HT1080 (cell line): ENCODE measurements around the gene ARID1B. TPM values are rescaled to one million over a fixed set of nuclear protein-coding genes. Genes with fewer than 3 reads are reported as not detected.
"Not testable (repeated sequence)": the region's sequence is repeated elsewhere in the genome, so short reads cannot be mapped to it uniquely, and the experiment has no call there.

ENCODE experiments used
- DNase-seq: peaks from one replicate; pipeline ENCODE4 v3.0.0-alpha.2; 2015; ENCODE audit warnings: low read depth
- total RNA-seq: library from RNA; depleted of rRNA; stranded (reverse); fragments of >200 nt; shearing (Covaris generic); gene quantifications from 2 replicates; pipeline ENCODE4 v1.2.3, GENCODE V29; 2014

Gene ARID1B
- total RNA-seq, 1 experiment from 2014 or later: 11.2 TPM

DNA sequence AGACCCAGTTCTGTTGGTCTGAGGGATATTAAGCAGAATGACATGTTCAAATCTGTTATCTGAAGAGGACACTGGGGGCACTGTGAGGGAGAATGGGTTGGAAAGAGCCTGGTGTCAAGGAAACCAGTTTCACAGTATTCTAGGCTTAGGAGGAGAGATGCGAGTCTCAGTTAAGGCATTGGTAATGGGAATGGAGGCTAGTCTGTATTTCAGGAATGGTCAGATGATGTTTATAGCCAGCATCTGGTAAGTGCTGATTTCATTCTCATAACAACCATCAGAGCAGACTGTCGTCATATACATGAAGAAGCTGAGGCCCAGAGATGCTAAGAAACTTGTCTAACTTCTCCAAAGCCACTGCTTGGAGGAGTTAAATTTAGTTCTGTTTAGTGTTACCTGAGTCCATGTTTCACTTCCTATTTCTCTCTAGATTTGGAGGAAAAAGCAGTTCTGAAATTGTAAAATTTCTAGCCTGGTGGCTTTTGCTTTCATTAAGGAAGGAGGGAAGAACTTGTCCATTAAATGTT, 242.0 kb downstream of the ARID1B start:
- peak; percentile 20 for DNase-seq

DNA sequence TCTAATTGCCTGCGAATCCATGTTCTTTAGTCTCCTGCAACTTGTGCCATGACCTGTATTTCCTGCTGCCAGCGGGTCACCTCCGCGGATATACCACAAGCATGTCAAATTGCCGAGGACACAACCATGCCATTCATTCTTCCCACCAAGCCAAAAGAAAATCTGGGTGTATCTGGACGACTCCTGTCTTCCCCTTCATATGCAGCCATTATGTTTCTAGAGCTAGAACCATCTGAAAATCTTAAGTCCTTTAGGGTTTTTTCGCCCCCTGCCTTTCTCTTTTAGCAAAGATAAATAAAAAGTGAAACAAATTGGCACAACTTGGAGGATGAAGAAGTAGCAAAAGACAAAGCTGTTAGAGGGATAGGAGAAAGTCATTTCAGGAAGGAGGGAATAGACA, 242.6 kb downstream of the ARID1B start:
- DNase-seq: peak; percentile 37

- DNase-seq: peak; percentile 28
Observed at GRCh38 chr6:157020398-157020797, 243.2 kb downstream of the ARID1B start.

DNA sequence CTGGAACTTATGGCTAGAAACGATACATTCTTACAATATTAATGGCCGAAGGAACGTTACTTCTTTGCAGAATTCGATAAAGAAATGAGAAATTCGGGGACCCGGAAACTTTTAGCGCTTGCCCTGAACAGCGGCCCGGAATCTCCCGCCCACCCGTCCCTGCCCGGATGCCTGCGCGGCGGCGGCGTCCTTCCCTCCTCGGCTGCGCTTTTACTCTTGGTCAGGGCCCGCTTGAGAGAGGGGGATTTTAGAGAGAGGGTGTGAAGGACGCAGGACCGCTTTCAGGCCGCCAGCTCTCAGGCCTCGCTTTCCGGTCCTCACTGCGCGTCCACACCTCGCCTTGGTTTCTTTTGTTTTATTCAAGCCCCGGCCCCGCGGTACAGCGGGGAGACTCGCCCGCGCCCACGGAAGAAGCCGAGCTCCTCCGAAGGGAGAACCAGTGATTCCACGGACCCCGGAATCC, 243.7 kb downstream of the ARID1B start:
- DNase-seq: peak; percentile 61

GRCh38 chr6:157021344-157021992, 244.3 kb downstream of the ARID1B start:
- peak; percentile 88 for DNase-seq

GRCh38 chr6:157021993-157022740, 245.0 kb downstream of the ARID1B start:
- peak; percentile 67 for DNase-seq

DNA sequence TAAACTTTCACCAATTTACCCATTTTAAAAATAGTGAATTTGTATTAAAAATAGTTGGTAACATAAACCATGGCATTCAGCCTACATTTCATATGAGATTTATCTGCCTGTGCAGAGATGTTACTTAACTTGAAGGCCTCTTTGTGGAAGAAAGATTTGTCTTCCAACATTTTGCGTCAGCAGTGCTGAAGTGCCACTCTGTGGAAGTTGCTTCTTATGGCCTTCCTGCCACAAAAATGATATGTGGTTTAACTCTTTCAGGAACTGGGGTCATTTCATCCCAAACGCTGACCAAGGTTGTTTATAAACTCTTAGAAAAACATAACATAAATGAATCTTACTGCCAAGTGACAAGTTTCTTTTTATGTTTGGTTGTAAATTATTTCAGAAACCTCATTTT, 246.8 kb downstream of the ARID1B start:
- DNase-seq: no peak

DNA sequence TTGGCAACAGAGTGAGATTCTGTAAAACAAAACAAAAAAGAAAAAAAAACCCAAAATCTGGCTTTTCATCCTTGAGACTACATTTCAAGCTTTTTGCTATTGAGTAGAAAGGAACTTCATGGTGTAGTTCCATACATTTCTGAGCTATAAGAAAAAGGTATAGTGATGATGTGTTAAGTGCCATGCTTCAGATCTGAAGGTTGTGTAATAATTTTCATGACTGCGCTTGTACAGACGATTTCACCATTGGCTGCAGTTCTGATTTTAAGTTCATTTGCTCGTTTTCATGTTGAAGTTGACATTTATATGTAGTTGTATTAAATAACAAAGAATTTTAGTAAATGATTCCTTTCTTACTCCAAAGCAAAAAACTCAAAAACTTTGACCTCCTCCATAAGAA, 247.6 kb downstream of the ARID1B start:
- no peak for DNase-seq

DNA sequence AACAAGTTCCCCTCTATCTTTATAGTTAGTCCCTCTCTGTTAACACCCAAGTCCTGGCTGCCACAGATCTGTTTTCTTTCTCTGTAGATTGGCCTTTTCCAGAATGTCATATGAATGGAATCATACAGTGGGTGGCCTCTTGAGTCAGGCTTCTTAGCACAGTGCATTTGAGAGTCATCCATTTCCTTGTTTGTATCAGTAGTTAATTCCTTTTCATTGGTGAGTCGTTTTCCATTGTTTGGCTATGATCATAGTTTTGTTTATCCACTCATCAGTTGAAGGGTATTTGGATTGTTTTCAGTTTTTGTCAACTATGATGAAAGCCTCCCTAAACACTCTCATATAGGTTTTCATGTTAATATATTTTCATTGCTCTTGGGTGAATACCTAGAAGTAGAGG, 248.3 kb downstream of the ARID1B start:
- peak; percentile 23 for DNase-seq

- no peak for DNase-seq
Observed at GRCh38 chr6:157029980-157030690, 253.0 kb downstream of the ARID1B start.

GRCh38 chr6:157030755-157031154, 253.6 kb downstream of the ARID1B start:
- DNase-seq: no peak

DNA sequence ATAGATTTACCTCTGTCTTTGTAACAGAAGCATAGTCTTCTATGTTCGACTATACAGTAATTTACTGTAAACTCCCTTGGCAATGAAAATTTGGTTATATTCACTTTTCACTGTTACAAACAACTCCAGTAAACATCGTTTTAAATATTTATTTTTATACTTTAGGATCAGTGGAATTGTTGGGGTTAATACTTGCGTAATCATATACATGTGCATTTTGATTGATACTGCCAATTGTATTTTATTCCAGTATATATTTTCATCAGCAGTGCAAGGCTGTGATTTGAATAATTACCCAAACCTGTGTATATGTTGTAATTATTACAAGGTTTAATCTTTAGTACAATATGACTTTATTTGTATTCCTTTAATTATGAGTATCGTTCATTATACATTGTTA, 255.7 kb downstream of the ARID1B start:
- DNase-seq: no peak

- DNase-seq: peak; percentile 38
Observed at GRCh38 chr6:157033428-157034140, 256.4 kb downstream of the ARID1B start.

DNA sequence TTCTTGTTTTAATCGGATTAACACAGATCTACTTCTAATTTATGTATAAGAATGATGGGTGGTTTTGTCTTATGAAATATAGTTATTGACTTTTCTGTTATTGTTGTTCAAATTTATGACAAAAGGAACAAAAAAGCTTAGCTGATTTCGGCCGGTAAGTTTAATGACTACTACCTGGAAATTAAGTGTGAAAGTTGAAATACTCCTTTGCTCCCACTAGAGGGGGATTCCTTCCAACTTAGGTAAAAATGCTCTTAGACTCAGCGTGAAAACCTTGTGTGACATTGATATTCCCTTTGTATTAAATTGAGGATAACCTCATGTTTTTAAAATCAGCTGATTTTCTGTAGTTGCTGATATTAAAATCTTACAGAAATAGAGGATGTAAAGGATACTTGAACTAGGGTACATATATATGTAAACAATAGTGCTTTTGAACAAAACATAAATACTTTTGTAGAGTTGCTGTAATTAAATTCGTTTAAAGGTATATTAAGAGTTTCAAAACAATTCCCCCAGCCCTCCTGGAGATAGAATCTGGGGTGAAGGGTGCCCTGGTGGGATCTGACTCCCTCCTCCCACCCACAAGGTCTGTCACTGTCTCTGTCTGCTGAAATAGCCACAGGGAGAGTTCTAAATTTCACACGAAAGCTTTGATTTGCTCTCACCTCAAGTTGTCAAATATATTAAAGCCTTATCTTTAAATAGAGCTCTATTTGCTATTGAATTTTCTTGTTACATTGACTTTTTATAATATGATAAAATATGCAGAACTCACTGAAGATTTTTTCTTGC, 257.5 kb downstream of the ARID1B start:
- DNase-seq: peak; percentile 59

DNA sequence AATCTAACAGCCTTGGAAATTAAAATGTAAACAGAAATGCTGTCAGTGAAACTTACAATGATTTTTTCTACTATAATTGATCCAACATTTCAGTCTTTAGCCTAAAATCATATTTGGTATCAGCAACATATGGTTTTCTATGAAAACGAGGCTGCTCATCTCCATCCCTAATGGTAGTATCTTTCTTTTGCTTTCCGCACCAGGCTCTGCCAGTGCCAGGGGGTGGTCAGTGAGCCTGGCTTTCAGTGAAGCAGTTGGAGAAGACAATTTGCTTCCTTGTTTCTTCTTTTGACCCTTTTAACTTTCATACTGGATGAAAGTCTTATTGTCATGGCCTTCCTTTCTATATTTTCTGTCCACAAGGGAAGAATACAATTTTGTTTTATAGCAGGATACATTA, 258.4 kb downstream of the ARID1B start:
- DNase-seq: no peak

GRCh38 chr6:157036245-157036711, 259.1 kb downstream of the ARID1B start:
- DNase-seq: no peak

- DNase-seq: no peak
Observed at GRCh38 chr6:157037165-157037564, 260.0 kb downstream of the ARID1B start.

- no peak for DNase-seq
Observed at GRCh38 chr6:157038610-157039009, 261.4 kb downstream of the ARID1B start.

DNA sequence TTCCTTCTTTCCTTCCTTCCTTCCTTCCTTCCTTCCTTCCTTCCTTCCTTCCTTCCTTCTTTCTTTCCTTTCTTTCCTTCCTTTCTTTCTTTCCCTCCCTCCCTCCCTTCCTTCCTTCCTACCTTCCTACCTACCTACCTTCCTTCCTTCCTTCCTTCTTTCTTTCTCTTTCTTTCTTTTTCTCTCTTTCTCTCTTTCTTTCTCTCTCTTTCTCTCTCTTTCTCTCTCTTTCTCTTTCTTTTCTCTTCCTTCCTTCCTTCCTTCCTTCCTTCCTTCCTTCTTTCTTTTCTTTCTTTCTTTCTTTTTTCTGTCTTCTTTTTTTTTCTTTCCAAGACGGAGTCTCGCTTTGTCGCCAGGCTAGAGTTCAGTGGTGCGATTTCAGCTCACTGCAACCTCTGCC, 262.5 kb downstream of the ARID1B start:
- DNase-seq: not testable (repeated sequence)

DNA sequence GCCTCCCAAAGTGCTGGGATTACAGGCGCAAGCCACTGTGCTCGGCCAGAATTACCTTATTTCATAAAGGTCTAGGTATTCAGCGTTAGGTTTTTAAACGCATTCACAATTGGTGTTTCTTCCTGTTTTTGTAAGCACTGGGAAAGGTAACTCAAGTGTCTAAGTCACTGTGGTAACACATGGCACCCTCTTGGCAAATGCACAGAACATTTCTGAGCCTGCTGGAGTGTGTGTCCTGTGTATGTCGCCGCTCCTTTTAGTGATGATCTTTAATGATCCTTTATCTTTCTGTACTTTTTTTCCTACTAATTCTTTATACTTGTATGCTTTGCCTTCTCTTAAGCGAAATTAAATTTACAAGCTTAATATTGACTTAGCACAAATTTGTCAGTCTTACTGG, 263.0 kb downstream of the ARID1B start:
- DNase-seq: no peak
